Hematopoietic multipotent progenitor cell treated with erythropoietin and hydrocortisone succinate and interleukin-3 and kit ligand, for 4 days (in vitro differentiated cells): ENCODE results near the gene CDIPT.

ENCODE experiments used
- DNase-seq: peaks from one replicate; pipeline ENCODE4 v3.0.0-alpha.2; 2015

Gene CDIPT

DNA sequence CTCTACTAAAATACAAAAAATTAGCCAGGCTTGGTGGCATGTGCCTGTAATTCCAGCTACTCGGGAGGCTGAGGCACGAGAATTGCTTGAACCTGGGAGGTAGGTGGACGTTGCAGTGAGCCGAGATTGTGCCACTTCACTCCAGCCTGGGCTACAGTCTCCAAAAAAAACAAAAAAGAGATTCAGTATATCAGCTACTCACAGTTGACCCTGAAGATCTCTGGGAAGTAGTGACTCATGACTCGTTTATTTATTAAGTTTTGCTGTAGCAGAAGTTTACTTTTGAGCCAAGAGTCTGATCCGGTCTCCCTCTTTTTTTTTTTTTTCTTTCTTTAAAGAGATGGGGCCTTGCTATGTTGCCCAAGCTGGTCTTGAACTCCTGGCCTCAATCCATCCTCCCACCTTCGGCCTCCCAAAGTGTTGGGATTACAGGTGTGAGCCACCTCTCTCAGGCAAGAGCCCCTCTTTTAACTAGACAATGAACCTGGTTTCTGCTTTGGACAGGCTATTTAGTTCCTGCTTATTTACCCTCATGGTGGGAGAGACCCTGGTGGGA, 38.4 kb downstream of the CDIPT start:
- DNase-seq: no peak

DNA sequence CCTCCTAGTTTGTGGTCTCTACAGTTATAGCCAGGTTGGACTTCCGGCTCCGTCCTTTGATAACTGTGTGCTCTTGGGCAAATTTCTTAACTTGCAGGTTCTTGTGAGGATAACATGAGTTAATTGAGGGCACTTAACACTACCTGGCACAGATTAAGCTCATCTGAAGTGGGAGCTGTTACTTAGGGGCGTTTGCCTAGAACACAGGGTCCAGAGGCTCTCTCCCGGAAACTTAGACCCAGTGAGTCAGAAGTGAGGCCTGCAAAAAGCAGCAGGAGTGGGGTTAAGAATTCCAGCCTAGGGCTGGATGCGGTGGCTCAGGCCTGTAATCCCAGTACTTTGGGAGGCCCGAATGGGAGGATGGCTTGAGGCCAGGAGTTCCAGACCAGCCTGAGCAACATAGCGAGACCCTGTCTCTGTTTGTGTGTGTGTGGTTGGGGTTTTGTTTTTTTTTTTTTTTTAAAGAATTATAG, 41.3 kb downstream of the CDIPT start:
- DNase-seq: no peak

DNA sequence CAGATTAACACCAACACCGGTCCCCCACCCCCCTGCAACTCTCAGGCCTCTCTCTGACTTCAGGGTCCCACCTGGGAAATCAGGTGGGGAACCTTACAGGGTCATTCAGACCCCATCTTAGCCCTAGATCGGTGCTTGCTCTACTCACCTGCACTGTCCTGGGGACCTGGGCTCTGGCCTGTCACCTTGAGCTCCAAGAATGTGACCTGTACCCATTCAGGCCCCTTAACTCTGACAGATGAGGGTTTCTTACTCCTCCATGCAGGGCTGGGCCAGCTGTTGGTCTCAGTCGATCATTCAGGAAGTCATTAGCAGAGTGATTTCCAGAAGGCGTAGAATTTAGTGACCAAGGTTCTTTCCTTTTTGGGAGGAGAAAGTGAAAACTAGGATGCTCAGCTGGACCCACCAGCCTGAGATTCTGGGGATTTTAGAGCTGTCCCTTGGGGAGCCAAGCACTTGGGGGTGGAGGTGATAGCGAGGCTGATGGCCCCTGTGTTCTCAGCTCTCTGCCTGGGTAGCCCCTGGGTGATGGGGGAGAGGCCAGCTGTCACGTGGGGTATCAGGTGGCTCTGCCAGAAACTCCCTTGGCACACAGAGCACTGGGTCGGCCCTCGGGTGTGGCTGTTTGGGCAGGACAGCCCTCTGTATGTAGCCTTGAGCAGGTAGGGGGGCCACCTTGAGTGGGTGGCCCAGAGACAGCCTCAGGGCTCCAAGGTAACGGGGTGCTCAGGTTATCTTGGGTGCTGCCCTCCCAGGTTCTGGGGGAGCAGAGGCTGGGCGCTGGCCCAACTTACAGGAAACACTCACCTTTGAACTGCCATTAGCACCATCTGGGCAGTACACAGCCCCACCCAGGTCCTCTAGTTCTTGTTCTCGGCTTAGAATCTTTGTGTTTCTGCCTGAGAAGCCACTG, 42.0 kb downstream of the CDIPT start:
- DNase-seq: no peak

DNA sequence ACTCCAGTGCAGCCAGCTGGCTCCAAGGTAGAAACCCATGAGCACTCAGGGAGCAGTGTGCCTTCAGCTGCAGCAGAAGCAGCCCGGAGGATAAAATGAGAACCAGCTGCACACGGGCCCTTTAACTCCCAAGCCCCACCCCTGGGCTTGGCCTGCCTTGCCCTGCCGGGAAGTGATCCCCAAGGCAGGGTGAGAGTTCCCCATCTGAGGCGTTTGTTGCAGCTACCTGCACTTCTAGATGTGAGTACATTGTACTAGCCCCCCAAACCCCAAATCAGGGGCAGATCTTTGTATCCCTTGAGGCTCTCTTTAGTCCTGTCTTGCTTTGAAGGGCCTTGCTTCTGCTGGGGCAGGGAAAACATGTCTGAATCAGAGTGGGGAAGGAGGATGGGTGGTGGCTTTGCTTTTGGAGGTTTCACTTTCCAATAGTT, 42.7 kb downstream of the CDIPT start, which contains the start of gene MVP:
MVP (plus strand) TSS at position 192 of the 431 bp plus-strand sequence. CDS start 10,088 bp downstream, outside the sequence.
- DNase-seq: peak; percentile 78

DNA sequence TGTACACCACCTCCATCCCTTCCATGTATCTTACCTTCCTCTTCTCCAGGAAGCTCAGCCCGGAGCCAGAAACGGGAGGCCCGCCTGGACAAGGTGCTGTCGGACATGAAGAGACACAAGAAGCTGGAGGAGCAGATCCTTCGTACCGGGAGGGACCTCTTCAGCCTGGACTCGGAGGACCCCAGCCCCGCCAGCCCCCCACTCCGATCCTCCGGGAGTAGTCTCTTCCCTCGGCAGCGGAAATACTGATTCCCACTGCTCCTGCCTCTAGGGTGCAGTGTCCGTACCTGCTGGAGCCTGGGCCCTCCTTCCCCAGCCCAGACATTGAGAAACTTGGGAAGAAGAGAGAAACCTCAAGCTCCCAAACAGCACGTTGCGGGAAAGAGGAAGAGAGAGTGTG, 43.5 kb downstream of the CDIPT start:
- DNase-seq: no peak

DNA sequence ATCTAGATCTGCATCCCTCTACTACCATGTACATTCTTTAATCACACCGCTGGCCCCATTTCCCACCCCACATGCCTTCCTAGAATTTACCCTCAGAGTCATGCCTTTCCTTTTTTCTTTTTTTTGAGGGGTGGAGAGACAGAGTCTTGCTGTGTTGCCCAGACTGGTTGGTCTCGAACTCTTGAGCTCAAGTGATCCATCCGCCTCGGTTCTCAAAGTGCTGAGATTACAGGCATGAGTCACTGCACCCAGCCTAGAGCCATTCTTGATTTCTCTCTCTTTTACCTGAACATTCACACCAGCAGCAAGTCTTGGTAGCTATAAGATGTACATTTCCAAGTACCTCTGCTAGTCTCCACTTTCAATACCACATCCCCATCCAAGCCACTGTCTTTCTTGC, 44.9 kb downstream of the CDIPT start:
- no peak for DNase-seq

DNA sequence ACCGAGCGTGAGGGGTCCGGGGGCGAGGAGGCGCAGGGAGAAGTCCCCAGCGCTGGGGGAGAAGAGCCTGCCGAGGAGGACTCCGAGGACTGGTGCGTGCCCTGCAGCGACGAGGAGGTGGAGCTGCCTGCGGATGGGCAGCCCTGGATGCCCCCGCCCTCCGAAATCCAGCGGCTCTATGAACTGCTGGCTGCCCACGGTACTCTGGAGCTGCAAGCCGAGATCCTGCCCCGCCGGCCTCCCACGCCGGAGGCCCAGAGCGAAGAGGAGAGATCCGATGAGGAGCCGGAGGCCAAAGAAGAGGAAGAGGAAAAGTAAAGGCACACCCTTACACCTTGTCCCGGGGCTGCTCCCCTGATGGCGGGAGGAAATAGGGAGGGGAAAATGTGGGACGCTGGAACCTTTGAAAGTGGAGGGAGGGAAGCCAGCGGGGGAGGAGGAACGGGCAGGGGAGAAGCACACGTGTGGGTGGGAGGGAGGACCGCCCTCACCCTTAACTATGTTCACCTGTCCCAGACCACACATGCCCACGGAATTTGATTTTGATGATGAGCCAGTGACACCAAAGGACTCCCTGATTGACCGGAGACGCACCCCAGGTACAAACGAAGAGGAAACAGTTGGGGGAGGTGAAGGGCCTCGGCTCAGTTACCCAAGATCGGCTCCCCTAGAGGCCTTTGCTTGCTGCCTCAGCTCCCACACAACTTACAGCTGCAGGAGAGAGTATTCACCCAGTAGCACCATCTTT, 46.2 kb downstream of the CDIPT start:
- DNase-seq: peak; percentile 85

DNA sequence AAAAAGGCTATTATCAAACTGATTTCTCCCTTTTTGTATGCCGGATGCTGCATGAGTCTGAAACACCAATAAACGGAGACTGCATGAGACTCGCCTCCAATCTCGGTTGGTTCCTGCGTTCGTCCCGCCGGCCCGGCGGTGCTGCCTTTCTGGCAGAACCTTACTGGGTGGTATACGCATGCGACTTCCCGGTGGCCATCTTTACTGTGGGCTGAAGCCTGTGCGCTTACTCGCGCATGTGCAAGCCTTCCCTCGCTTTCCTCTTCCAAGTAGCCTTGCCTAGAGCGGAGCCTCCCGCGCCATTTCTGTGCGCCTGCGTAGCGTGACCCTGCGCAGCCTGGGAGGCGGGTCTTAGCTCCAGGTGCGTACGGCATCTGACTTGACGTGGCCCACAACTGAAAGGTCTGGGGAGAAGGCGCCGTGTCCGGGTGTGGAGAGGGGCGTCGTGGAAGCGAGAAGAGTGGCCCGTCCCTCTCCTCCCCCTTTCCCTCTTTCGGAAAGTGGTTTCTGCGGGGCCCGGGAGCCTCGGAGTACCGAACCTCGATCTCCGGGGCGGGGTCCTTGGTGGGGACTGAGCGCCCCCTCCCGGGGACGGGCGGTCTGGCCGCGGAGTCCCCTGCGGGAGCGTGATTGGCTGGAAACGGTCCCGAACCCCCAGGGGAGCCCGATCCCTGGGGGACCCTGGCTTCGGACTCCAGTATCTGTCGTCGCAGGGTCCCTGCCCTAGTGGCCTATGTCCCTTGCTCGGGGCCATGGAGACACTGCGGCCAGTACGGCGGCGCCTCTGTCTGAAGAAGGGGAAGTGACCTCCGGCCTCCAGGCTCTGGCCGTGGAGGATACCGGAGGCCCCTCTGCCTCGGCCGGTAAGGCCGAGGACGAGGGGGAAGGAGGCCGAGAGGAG, 47.0 kb downstream of the CDIPT start, which contains the start of gene PAGR1:
PAGR1 (plus strand) TSS at position 360 of the 901 bp plus-strand sequence; CDS start at position 734, 374 bp downstream.
- DNase-seq: peak; percentile 100

DNA sequence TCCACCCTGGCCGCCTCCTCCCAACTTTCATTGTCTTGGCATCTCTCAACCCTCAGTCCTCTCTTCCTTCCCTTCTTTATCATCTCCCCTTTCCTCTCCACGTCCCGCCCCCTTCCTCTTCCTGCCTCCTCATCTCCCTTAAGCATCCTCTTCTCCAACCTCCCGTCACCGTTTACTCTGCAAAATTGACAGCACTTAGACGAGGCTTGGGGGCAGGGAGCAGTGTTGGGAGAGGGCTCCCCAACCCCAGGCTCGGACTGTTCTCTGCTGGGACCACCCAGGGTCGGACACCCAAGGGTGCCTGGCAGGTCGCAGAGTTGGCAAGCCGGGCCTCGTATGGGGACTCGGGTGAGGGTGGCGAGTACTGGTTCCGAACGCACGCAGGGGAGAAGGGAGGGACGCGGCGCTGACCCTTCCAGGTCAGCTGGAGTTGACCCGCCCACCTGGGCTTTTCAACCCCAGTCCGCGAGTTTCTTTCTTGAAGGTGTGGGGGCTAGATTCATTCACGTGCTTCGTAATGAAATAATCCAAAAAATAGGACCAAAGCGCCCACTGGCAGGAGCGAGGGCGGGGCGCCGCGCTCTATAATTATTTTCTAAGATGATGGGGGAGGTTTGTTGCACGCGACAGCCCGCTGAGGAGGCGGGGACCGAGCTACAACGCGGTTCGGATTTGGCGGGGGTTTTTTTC, 47.8 kb downstream of the CDIPT start:
- peak; percentile 39 for DNase-seq

DNA sequence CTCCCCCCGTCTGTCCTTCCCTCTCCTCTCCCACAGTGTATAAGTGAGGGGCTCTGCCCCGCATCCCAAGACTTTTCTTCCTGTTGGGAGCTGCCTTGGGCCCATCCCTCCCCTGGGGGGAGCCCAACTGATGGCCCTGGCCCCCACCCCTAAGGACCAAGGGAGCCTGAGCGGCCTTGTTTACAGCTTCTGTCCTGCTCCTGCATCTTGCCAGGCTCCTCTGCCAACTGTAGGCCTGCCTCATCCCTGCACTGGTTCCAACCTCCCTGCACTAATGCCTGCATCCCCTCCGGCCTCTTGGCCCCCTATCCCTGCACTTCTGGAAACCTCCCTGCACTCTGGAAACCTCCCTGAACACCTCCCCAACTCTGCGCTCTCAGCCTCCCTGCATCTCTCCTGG, 48.4 kb downstream of the CDIPT start:
- no peak for DNase-seq

DNA sequence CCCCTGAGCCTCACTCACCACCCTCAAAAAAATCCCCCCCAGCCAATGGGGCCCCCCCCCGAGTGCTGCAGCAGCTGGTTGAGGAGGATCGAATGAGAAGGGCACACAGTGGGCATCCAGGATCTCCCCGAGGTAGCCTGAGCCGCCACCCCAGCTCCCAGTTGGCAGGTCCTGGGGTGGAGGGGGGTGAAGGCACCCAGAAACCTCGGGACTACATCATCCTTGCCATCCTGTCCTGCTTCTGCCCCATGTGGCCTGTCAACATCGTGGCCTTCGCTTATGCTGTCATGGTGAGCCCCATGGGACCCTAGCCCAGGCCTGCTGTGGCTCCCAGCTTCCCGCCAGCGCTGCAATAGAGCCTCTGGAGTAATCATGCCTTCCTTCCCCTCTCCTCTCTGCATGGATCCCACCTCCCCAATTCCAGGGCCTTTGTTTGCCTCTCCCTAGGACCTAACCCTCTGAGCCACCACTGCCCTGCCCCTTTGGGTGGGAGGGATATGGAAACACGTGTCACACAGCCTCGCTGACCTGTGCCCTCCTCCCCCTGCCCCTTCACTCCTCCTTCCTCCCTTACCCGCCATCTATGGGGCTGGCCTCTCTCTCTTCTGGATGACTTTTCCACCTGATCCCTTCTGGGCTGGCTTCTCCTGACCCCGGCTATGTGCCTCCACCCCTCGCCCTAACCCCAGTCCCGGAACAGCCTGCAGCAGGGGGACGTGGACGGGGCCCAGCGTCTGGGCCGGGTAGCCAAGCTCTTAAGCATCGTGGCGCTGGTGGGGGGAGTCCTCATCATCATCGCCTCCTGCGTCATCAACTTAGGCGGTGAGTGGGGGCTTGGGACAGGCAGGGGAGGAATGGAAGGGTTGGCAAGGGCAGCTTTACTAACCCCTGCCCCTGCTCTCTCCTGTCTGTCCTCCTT, 49.1 kb downstream of the CDIPT start:
- no peak for DNase-seq

DNA sequence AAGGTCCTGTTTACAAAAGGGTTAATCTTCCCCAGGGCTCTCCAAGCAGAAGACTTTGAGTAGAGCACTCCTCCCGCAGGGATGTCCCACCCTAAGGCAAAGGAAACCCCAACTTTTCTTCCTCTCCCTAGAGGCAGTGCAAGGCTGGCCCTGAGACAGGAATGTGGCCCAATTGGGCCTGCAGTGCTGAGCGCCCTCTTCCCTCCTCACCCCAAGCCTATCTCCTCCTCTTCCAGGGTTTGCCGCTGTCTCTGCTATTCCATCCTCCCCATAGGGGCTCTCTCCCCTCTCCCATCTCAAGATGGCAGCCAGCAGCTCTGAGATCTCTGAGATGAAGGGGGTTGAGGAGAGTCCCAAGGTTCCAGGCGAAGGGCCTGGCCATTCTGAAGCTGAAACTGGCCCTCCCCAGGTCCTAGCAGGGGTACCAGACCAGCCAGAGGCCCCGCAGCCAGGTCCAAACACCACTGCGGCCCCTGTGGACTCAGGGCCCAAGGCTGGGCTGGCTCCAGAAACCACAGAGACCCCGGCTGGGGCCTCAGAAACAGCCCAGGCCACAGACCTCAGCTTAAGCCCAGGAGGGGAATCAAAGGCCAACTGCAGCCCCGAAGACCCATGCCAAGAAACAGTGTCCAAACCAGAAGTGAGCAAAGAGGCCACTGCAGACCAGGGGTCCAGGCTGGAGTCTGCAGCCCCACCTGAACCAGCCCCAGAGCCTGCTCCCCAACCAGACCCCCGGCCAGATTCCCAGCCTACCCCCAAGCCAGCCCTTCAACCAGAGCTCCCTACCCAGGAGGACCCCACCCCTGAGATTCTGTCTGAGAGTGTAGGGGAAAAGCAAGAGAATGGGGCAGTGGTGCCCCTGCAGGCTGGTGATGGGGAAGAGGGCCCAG, 50.0 kb downstream of the CDIPT start:
- DNase-seq: no peak

DNA sequence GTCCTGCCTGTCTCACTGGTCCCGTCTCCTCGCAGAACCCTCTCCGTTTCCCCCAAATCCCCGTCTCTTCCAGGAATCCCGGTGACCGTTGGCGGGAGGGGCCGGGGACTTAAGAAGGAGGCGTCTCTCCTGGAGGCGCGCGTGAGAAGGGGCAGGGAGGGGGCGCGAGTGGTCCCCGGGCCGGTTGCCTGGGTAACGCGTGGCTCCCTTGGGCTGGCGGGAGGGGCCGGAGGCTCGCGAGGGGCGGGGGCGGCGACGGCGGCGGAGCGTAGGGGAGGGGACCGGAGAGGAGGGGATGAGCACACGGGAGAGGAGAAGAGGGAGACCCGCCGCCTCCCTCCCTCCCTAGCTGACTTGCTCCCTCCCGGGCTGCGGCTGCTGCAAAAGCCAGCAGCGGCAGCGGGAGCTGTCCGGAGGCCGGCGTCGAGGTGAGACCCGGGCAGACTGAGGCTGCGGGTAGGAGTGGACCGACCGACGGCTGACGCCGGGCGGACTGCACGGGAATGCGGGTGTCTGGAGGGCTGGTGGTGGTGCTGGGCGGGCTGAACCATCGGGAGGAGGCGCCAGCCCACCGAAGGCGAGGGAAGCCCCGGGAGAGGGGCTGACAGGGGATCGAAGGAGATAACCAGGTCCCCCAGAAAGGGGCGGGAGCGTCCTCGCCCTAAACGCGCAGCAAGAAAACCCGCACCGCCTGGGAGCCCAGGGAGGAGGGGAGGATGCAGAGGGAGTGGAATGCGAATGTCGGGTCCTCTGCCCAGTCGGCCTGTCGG, 50.9 kb downstream of the CDIPT start, which contains the start of gene PRRT2:
PRRT2 (plus strand) TSS at position 298 of the 770 bp plus-strand sequence. CDS start 862 bp downstream, outside the sequence.
- DNase-seq: peak; percentile 66

DNA sequence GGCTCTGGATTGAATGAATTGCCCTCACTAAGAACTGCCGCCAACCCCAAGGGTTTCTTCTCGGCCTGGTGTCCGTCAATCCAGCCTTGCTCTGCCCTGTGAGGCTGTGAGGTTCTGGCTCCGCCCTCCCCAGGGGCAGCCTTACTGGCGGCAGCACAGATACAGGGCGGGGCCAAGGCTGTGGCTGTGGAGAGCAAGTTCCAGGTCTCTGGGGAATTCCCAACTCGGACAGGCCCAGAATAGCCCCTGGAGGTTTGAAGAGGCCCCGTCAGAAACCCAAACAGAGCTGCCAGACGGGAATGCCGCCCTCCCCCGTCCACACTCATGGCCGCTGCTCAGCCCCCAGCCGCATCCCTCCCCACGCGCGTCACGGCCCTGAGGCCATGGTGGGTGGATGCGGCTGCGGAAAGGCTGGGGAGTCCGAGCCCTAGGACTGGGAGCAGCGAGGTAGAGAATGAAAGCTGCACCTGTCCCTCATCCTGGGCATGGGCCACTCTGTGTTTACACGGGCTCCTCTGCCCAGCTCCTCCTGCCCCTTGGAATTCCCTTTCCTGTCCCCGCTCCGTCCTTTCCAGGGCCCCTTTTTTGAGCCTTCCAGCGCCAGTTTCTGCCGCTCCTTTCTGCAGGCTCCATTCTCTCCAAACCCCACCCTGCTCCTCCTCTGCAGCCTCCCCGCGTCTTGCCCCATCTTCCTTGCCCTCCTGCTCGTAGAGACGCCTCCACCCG, 51.7 kb downstream of the CDIPT start:
- peak; percentile 94 for DNase-seq

DNA sequence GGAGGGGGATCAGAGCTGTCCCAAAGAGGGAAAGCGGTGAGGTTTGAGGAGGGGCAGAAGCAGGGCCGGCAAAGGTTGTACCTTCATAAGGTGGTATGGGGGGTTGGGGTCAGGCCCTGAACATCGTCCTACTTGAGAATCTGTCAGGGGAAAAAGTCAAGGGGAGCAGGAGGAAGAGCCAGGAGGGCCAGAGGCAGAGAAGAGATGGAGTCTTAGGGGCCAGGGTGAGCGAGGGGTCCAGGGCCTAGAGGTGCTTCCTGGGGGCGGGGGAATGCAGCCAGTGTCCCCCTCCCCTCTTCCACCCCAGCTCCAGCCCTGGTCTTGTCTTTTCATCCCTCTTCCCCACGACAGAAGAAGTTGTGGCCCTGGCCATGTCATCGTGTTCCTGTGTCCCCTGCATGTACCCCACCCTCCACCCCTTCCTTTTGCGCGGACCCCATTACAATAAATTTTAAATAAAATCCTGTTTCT, 52.3 kb downstream of the CDIPT start:
- no peak for DNase-seq

DNA sequence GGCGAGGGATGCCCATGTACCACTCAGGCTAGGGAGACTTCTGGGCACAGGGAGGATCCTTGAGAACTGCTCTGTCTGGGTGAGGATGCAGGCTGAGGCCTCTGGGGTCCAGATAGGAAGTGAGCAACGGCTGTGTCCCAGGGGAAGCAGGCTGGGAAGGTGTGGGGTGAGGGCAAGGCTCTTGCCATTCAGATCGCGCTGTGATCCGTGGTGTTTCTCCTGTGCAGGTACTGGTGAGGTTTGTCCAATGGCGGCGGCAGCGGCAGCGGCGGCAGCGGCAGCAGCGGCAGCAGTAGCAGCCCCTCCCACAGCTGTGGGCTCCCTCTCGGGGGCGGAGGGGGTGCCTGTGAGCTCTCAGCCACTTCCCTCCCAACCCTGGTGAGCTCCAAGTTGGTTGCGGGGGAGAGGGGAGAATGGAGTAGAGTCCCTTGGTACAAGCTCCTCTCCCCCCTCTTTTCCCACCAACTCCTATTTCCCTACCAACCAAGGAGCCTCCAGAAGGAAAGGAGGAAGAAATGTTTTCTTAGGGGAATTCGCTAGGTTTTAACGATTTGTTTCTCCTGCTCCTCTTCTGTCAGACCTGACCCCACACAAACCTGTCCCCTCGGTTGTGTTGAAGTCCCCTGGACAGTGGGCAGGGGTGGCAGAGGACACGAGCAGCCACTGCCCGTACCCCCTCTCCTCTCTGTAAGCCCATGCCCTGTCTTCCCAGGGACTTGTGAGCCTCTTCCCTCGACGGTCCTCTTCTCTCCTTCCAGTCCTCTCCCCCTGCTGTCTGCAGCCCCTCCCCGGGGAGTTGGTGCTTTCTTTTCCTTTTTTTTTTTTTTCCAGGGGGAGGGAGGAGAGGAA, 53.0 kb downstream of the CDIPT start:
- DNase-seq: no peak
